SK-N-MC (cell line): ENCODE measurements around the gene ATXN3L.

ENCODE experiments used
- EZH2 ChIP-seq: fragments of 200-600 bp; sonication (generic); IDR thresholded peaks from one replicate; pipeline ENCODE4 v1.6.1; 2017; ENCODE audit warnings: antibody characterized with exemption
- FOXP2 ChIP-seq: optimal IDR thresholded peaks from 2 replicates; pipeline ENCODE3; 2011; ENCODE audit warnings: mild to moderate bottlenecking, moderate library complexity; ENCODE audit not compliant: insufficient read depth; ENCODE audit errors: extremely low read length, control extremely low read depth
- POLR2AphosphoS5 ChIP-seq: IDR thresholded peaks from 2 replicates; pipeline ENCODE4 v1.6.1; 2012; ENCODE audit warnings: mild to moderate bottlenecking, low read depth, low read length, borderline replicate concordance

- no peak for TF ChIP-seq POLR2AphosphoS5
- TF ChIP-seq EZH2, result no peak
- TF ChIP-seq FOXP2, result no peak
Observed at GRCh38 chrX:13275031-13275430, 44.8 kb downstream of the ATXN3L start.
